GM18519 (cell line): ENCODE measurements around the gene PTPRN2.

Experiments used
- ATAC-seq: cut with Tn5 transposase; IDR thresholded peaks from one replicate; pipeline ENCODE4 v1.9.1; 2021; ENCODE audit warnings: mild to moderate bottlenecking, moderate library complexity; ENCODE audit not compliant: unreplicated experiment, low FRiP score

Gene PTPRN2

GRCh38 chr7:157969995-157970394 lies 617.6 kb downstream of the PTPRN2 start:
- ATAC-seq, result no peak

GRCh38 chr7:157966490-157966889 lies 621.1 kb downstream of the PTPRN2 start:
- ATAC-seq, result no peak

- no peak for ATAC-seq
Observed at GRCh38 chr7:157964521-157964920, 623.1 kb downstream of the PTPRN2 start.

GRCh38 chr7:157964016-157964415 lies 623.6 kb downstream of the PTPRN2 start:
- no peak for ATAC-seq

- ATAC-seq, result no peak
Observed at GRCh38 chr7:157963526-157963925, 624.1 kb downstream of the PTPRN2 start.

- no peak for ATAC-seq
Observed at GRCh38 chr7:157962458-157963306, 624.9 kb downstream of the PTPRN2 start.

- no peak for ATAC-seq
Observed at GRCh38 chr7:157961731-157962457, 625.7 kb downstream of the PTPRN2 start.

GRCh38 chr7:157955348-157955999 lies 632.1 kb downstream of the PTPRN2 start:
- ATAC-seq, result no peak

GRCh38 chr7:157954901-157955300 lies 632.7 kb downstream of the PTPRN2 start:
- no peak for ATAC-seq

GRCh38 chr7:157952841-157953645 lies 634.6 kb downstream of the PTPRN2 start:
- ATAC-seq, result no peak

- no peak for ATAC-seq
Observed at GRCh38 chr7:157952050-157952667, 635.5 kb downstream of the PTPRN2 start.

GRCh38 chr7:157951300-157952049 lies 636.1 kb downstream of the PTPRN2 start:
- ATAC-seq, result no peak

- ATAC-seq, result no peak
Observed at GRCh38 chr7:157949711-157950110, 637.9 kb downstream of the PTPRN2 start.

- ATAC-seq, result no peak
Observed at GRCh38 chr7:157947504-157947903, 640.1 kb downstream of the PTPRN2 start.

GRCh38 chr7:157946398-157947060 lies 641.1 kb downstream of the PTPRN2 start:
- ATAC-seq, result no peak

GRCh38 chr7:157945401-157945800 lies 642.2 kb downstream of the PTPRN2 start:
- ATAC-seq, result no peak

- no peak for ATAC-seq
Observed at GRCh38 chr7:157944734-157945291, 642.8 kb downstream of the PTPRN2 start.

- no peak for ATAC-seq
Observed at GRCh38 chr7:157944051-157944450, 643.6 kb downstream of the PTPRN2 start.
